ENCODE data around the gene KIF4B.

- TF ChIP-seq ZNF274 (CRISPR knock-in tag; IDR thresholded peaks at IDR 0.05) (no peak), ZNF292 (CRISPR knock-in tag; IDR thresholded peaks at IDR 0.05; ENCODE audit: borderline replicate concordance, low read depth) (no peak), RFX5 (IDR thresholded peaks at IDR 0.05; ENCODE audit: low read depth, low read length) (no peak)
Observed at GRCh38 chr5:154971501-154971900, 42.1 kb upstream of the KIF4B start.

Data from HepG2 (cell line).